Stimulated activated naive B cell treated with anti-CD40 and anti-IgM and Interleukin-4, amounts not matched to agents 10 μg/mL and 1 μg/mL and 100 μg/mL, for 72 hours (primary cell): ENCODE results near the gene USHBP1.

Source experiments
- ATAC-seq, 2 donors: fragments of 150-1000 bp; cut with Tn5 transposase; replicated peaks; 2 replicates each; pipeline ENCODE4 v1.10.0; 2021; ENCODE audit warnings: moderate library complexity in 1 of 2
- DNase-seq: peaks from one replicate; pipeline ENCODE4 v3.0.0; 2021
- H3K27ac Mint-ChIP-seq: one replicate; pipeline ENCODE4 v1.8.0; 2022; ENCODE audit warnings: mild to moderate bottlenecking, mixed read lengths
- H3K27me3 Mint-ChIP-seq, 2 donors: one replicate each; pipeline ENCODE4 v1.8.0; 2022; ENCODE audit warnings: mixed read lengths in 2 of 2
- H3K36me3 Mint-ChIP-seq, 2 donors: one replicate each; pipeline ENCODE4 v1.8.0; 2022; ENCODE audit warnings: mixed read lengths in 2 of 2, mild to moderate bottlenecking in 1 of 2
- H3K4me1 Mint-ChIP-seq, 2 donors: one replicate each; pipeline ENCODE4 v1.8.0; 2022; ENCODE audit warnings: mixed read lengths in 2 of 2, mild to moderate bottlenecking in 1 of 2
- H3K4me3 Mint-ChIP-seq, 2 donors: one replicate each; pipeline ENCODE4 v1.8.0; 2022; ENCODE audit warnings: mild to moderate bottlenecking in 2 of 2, mixed read lengths in 2 of 2, moderate library complexity in 1 of 2
- H3K9me3 Mint-ChIP-seq, 2 donors: one replicate each; pipeline ENCODE4 v1.8.0; 2022; ENCODE audit warnings: mixed read lengths in 2 of 2, mild to moderate bottlenecking in 1 of 2

The USHBP1 gene

GRCh38 chr19:17243830-17244617 lies 20.5 kb downstream of the USHBP1 start:
- no peaks in the 10 kb centered on the region for H3K9me3 Mint-ChIP-seq
- ATAC-seq (no peak), DNase-seq (no peak)
- peak overlapping the region; percentile 71 to 84 for H3K4me3 Mint-ChIP-seq
- peaks cover 0 to 5% of the 10 kb centered on the region in 2 donors for H3K36me3 Mint-ChIP-seq
- peaks cover 21 to 23% of the 10 kb centered on the region in 2 donors for H3K4me1 Mint-ChIP-seq
- no peaks in the 10 kb centered on the region for H3K27me3 Mint-ChIP-seq
- H3K27ac Mint-ChIP-seq: peak overlapping the region; percentile 92

- H3K27me3 Mint-ChIP-seq: no peaks in the 10 kb centered on the region
- no peak overlapping the region for H3K4me3 Mint-ChIP-seq
- peaks cover 21 to 23% of the 10 kb centered on the region in 2 donors for H3K4me1 Mint-ChIP-seq
- peaks cover 1 to 6% of the 10 kb centered on the region in 2 donors for H3K36me3 Mint-ChIP-seq
- DNase-seq (no peak), ATAC-seq (no peak)
- no peaks in the 10 kb centered on the region for H3K9me3 Mint-ChIP-seq
- H3K27ac Mint-ChIP-seq: no peak overlapping the region
Measured at GRCh38 chr19:17243211-17243829, 21.2 kb downstream of the USHBP1 start.

DNA sequence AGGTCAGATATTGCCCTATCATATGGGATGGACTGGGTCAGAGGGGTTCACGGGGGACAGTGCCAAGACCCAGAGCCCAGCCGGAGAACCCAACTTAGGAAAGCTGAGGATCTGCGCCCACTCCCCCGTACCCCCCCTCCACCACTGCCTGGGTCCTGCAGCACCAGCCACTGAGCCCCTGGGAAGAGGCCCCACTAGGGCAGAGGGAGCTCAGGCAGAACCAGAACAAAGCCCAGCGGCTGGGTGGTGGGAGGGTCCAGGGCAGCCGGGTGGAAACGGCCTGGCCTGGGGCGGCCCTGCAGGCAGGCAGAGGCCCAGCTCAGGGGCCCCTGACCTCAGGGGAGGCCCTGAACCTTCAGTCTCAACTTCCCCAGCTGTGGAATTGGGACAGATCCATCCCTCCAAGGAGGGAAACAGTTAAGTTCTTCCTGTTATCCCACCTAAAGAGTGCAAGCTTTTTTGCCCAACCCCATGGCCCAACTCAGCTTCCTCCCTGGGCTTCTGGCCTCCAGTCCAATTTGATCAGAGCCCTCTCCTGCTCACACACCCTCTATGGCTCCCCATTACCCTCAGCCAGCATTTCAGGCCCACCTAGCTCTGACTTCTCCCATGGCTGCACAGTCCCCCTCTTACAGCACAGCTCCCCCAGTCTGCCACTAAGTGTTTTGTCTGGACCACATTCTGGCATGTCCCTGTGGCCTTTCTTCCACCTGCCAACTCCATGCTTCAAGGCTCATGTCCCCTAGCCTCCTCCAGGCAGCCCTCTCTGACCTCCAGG lies 21.9 kb downstream of the USHBP1 start:
- Mint-ChIP-seq H3K4me3 (peak overlapping the region in 1 of 2 donors; percentile 3), H3K4me1 (peaks cover 21 to 23% of the 10 kb centered on the region in 2 donors), H3K36me3 (peaks cover 4 to 8% of the 10 kb centered on the region in 2 donors), H3K9me3 (no peaks in the 10 kb centered on the region), H3K27me3 (no peaks in the 10 kb centered on the region), H3K27ac (peak overlapping the region; percentile 14)
- DNase-seq: no peak
- ATAC-seq: no peak

DNA sequence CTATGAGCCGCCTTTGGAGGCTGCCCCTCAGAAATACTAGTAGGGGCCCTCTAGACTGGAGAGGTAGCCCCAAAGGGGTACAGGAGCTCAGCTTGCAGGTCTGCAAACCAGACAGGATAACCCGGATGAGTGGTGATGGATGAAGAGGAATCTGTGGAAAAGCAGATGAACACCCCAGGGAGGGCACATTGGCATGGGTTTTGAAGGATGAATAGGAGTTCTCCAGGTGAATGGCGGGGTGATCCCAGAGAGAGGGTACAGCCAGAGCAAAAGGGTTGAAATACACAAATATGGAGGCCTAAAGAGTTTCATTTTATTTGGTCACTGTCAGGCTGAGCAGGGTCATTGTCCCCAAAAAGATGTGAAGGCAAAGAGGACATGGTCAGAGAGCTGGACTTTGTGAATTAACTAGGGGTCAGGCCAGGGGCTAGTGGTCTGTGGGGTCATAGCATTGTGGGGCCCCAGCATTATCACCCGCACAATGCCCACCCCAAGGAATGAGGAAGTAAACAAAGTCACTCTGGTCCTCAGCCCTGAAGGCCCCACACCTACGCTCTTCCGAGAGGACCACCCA lies 23.6 kb downstream of the USHBP1 start:
- H3K4me1 Mint-ChIP-seq: peaks cover 10 to 18% of the 10 kb centered on the region in 2 donors
- no peak for ATAC-seq
- H3K36me3 Mint-ChIP-seq: peaks cover 4 to 8% of the 10 kb centered on the region in 2 donors
- no peaks in the 10 kb centered on the region for H3K27me3 Mint-ChIP-seq
- H3K9me3 Mint-ChIP-seq: no peaks in the 10 kb centered on the region
- no peak overlapping the region for H3K4me3 Mint-ChIP-seq
- peak overlapping the region; percentile 82 for H3K27ac Mint-ChIP-seq
- DNase-seq: no peak

GRCh38 chr19:17240062-17240752 lies 24.3 kb downstream of the USHBP1 start:
- H3K27ac Mint-ChIP-seq: peak overlapping the region; percentile 82
- no peaks in the 10 kb centered on the region for H3K9me3 Mint-ChIP-seq
- ATAC-seq (no peak), DNase-seq (no peak)
- peaks cover 16 to 18% of the 10 kb centered on the region in 2 donors for H3K4me1 Mint-ChIP-seq
- no peak overlapping the region for H3K4me3 Mint-ChIP-seq
- H3K36me3 Mint-ChIP-seq: peaks cover 4 to 8% of the 10 kb centered on the region in 2 donors
- H3K27me3 Mint-ChIP-seq: no peaks in the 10 kb centered on the region

DNA sequence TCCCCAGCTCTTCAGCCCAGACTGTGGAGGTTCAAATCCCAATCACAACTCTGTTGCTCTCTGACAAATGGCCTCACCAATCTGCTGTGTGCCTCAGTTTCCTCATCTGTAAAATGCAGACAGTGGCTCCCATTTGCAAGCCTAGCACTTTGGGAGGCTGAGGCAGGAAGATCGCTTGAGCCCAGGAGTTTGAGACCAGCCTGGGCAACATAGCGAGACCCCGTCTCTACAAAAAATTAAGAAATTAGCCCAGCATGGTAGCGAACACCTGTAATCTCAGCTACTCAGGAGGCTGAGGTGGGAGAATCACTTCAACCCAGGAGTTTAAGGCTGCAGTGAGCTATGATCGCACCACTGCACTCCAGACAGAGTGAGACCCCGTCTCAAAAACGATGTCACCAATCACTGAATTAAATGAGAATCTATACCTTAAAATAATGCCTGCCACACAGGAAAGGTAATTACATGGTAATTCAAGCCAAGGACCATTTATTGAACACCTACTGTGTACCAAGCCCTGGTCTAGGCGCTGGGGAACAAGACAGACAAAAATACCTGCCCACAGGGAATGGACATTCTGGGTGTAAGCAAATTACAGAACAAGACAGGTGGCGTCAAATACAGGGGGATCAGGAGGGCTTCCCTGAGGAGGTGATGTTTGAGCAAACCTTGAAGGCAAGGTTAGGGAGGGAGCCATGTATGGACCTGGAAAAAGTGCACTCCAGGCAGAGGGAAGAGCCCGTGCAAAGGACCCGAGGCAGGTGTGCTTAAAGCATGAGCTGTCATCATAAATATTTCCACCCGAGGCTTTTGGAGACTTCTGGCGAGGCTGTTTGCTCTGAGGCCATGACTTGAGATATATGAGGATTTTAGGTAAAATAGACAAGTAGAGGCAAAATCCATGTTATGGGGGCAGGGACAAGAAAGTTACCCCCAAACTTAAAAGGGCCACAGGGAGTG lies 26.5 kb downstream of the USHBP1 start:
- DNase-seq: no peak
- no peak for ATAC-seq
- peaks cover 4 to 12% of the 10 kb centered on the region in 2 donors for H3K36me3 Mint-ChIP-seq
- no peak overlapping the region for H3K27ac Mint-ChIP-seq
- H3K27me3 Mint-ChIP-seq: no peaks in the 10 kb centered on the region
- no peak overlapping the region for H3K4me3 Mint-ChIP-seq
- H3K4me1 Mint-ChIP-seq: peaks cover 19 to 24% of the 10 kb centered on the region in 2 donors
- no peaks in the 10 kb centered on the region for H3K9me3 Mint-ChIP-seq

- no peaks in the 10 kb centered on the region for H3K9me3 Mint-ChIP-seq
- DNase-seq (no peak), ATAC-seq (no peak)
- H3K36me3 Mint-ChIP-seq: peaks cover 9 to 19% of the 10 kb centered on the region in 2 donors
- peaks cover 12 to 20% of the 10 kb centered on the region in 2 donors for H3K4me1 Mint-ChIP-seq
- no peaks in the 10 kb centered on the region for H3K27me3 Mint-ChIP-seq
- H3K27ac Mint-ChIP-seq: no peak overlapping the region
- H3K4me3 Mint-ChIP-seq: no peak overlapping the region
Measured at GRCh38 chr19:17236811-17237543, 27.6 kb downstream of the USHBP1 start.

- Mint-ChIP-seq H3K27me3 (no peaks in the 10 kb centered on the region), H3K4me1 (peaks cover 12 to 20% of the 10 kb centered on the region in 2 donors), H3K27ac (no peak overlapping the region), H3K4me3 (peak overlapping the region; percentile 84 to 88), H3K9me3 (no peaks in the 10 kb centered on the region), H3K36me3 (peaks cover 10 to 23% of the 10 kb centered on the region in 2 donors)
- ATAC-seq (peak in 1 of 2 donors; percentile 42), DNase-seq (no peak)
Measured at GRCh38 chr19:17235971-17236777, 28.4 kb downstream of the USHBP1 start.

DNA sequence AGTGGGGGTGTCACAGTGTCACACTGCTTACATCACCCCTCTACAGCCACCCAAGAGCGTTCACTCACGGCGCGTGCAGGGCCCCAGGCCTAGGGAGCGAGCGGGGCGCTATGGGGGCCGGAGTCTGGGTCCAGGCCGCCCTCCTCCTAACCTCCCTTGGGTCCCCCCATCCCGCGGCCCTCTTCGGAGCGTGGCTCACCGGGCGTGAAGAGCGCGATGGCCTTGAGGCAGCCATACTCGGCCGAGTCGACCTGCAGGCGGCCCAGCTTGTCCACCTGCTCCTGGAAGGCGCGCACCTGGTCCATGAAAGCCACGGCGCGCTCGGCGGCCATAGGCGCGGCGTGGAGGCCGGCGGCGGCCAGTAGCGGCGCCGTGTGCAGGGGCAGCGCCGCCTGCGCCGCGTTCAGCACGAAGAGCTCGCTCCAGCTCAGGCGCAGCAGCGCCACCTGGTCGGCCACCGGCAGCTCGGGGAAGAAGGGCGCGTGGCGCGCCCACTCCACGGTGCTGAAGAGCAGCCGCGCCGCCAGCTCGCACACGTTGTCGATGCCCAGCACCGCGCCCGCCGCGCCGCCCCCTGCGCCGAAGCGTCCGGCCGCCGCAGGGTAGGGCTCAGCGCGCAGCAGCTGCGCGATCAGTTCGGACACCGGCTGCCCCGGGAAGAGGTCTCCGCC lies 29.1 kb downstream of the USHBP1 start:
- Mint-ChIP-seq H3K4me1 (peaks cover 9 to 20% of the 10 kb centered on the region in 2 donors), H3K36me3 (peaks cover 13 to 25% of the 10 kb centered on the region in 2 donors), H3K9me3 (no peaks in the 10 kb centered on the region), H3K27me3 (no peaks in the 10 kb centered on the region), H3K27ac (peak overlapping the region; percentile 80), H3K4me3 (peak overlapping the region; percentile 84 to 88)
- DNase-seq: peak; percentile 66
- peak; percentile 87 to 90 for ATAC-seq

DNA sequence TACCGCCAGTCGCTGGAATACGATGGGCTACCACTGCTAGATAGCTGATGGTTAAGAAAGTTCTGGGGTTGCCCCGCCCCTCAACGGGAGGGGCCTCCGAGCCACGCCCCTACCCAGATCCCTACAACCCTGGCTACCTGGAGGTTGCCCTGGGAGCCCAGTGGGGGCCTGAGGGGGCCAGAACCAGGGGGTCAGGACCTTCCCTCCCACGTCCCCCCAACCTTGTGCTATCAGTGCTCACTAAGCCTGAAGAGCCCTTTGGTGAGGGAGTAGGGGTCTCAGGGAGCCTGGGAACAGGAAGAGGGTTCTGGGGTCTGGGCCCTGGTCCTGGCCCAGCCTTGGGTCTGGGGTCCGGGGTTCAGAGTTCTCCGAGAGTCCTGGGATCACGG lies 29.6 kb downstream of the USHBP1 start:
- Mint-ChIP-seq H3K4me1 (peaks cover 9 to 20% of the 10 kb centered on the region in 2 donors), H3K27me3 (no peaks in the 10 kb centered on the region), H3K27ac (peak overlapping the region; percentile 80), H3K4me3 (peak overlapping the region; percentile 84 to 88), H3K36me3 (peaks cover 13 to 27% of the 10 kb centered on the region in 2 donors), H3K9me3 (no peaks in the 10 kb centered on the region)
- DNase-seq: no peak
- peak; percentile 76 to 80 for ATAC-seq

GRCh38 chr19:17232258-17232657 lies 32.3 kb downstream of the USHBP1 start:
- DNase-seq (no peak), ATAC-seq (no peak)
- Mint-ChIP-seq H3K9me3 (no peaks in the 10 kb centered on the region), H3K4me1 (peaks cover 9 to 26% of the 10 kb centered on the region in 2 donors), H3K36me3 (peaks cover 18 to 33% of the 10 kb centered on the region in 2 donors), H3K27ac (peak overlapping the region; percentile 71), H3K4me3 (no peak overlapping the region), H3K27me3 (no peaks in the 10 kb centered on the region)
